Pulmonary artery endothelial cell (primary cell): ENCODE data around the gene ITGA4. TPM values are rescaled to one million over a fixed set of nuclear protein-coding genes. Genes with fewer than 3 reads are reported as not detected.

ENCODE experiments used
- DNase-seq: peaks from one replicate; pipeline ENCODE4 v3.0.0-alpha.2; 2011; ENCODE audit warnings: low read depth, low spot score
- total RNA-seq: library from RNA; depleted of rRNA; stranded (reverse); fragments of >200 nt; gene quantifications from 2 replicates; pipeline ENCODE4 v1.2.3, GENCODE V29; 2014

ITGA4 gene
- total RNA-seq, 1 donor from 2014 or later, result 1.6 TPM

DNA sequence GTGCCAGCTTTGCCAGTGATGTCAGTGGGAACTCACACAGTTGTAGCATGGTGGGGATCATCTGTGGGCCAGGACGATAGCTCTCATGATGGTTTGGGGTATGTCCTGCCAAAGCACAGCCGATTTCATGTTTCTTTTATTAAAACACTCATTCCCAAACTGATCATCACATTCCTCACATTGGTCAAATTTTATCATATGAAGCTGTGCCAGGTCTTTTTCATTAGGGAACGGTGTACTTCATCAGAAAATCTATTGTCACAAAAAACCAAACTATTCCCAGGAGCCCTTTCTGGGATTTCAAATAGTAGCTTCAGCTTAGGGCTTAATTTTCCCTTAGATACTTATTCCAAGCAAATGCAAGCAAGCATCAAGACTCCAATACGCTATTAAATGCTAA is 42.0 kb downstream of the ITGA4 start:
- no peak for DNase-seq

DNA sequence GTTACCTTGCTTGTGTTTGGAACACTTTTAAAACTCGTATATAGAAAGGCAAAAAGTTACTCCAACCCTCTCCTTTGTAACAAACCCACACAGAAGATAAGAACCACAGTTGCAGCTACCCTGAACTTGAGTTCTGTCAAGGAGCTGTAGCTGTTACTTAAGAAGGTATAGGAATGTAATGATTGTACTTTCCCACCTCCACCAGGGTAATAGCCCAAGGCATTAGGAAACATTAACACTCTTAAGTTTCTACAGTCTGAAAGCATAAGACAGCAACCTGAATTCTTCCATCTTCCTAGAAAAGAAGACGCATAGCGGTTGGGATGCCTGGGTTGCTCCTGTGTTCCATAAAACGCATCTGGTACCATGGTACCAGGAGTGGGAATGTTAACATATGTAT is 43.0 kb downstream of the ITGA4 start:
- no peak for DNase-seq

DNA sequence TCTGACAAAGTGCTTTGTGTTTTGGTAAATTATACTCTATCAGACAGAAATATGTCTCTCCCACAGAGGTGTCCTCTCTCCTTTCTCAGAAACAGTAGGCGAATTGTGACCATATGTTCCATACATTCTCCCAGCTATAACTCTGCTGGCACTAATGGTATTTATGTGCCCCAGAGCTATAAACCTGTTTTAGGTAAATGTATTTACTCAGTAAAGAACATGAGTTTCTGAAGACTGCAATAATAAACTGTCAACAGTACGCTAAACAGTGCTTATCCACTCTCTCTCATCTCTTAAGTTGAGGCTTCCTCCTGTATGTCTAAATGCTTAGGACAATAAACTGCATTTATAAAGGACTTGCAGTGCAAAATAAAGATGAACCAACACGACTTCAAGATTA is 58.5 kb downstream of the ITGA4 start:
- DNase-seq, result no peak

DNA sequence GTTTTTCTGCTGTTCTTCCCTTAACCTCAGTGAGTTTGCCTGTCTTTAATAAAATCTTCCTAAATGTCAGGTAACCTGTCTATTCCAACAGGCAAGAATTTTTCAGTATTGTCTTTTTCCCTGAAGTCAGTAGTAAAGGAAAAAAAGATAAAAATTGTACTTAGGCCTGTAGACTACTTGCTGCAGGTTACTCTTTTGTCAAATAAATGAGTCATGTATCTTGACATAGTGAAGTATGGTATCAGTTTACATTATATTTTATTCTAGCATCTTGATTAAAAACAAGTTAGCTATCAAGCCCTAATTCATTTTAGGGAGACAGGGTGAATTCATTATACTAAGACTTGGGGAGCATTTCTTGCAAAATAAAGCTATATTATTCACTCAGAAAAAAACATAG is 59.8 kb downstream of the ITGA4 start:
- DNase-seq, result no peak

GRCh38 chr2:181517685-181518301 is 60.6 kb downstream of the ITGA4 start:
- DNase-seq, result no peak

GRCh38 chr2:181520253-181520652 is 63.1 kb downstream of the ITGA4 start:
- no peak for DNase-seq

DNA sequence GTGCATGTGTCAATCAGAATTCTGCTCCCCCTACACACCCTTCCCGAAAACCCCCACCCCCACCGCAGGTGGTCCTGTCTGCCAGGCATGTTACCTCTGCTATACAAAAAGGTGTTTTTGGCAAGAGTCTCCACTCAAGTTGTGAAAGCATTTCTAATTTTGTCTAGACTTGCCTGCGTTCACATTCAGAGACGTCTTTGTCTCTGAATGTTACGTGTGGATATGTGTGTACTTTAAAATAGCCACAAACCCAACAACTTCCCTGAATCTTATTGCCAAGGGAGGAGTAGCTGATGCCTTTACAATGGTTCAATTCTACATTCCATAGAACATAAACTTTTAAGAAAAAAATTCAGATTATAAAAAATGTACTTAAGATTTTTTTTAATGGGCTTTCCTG is 66.6 kb downstream of the ITGA4 start:
- no peak for DNase-seq

- no peak for DNase-seq
Measured at GRCh38 chr2:181526014-181526413, 68.8 kb downstream of the ITGA4 start.

DNA sequence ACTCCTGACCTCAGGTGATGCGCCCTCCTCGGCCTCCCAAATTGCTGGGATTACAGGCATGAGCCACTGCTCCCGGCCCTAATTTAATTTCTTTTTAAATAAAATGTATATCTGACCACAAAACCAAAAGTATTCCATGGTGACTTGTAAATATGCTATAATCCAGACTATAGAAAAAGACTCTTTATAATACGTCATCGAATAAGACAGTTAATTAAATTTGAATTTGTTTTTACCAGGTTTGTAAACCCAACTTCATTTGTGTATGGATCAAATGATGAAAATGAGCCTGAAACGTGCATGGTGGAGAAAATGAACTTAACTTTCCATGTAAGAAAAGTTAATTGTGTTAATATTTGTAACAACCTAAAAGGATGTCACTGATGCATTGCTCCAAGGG is 69.9 kb downstream of the ITGA4 start:
- no peak for DNase-seq

DNA sequence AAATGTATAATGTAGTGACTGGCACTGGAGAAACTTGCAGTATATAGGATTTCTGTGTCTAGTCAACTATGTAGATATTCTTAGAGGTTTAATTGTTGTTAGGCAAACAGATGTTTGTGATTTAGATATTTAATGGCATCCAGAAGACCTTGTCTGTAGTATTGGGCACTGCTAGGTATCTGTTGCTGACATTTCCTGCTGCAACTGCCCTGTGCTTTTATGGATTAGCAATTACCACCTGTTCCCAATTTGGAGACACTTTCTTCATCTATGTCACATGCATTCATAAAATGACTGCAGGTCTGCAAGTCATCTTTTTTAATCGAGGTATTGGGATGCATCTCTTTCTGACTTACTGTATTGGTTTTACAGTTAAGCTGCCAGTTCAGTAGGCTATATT is 71.3 kb downstream of the ITGA4 start:
- no peak for DNase-seq

- no peak for DNase-seq
Measured at GRCh38 chr2:181536730-181537129, 79.5 kb downstream of the ITGA4 start.

GRCh38 chr2:181540421-181540820 is 83.2 kb downstream of the ITGA4 start:
- no peak for DNase-seq

DNA sequence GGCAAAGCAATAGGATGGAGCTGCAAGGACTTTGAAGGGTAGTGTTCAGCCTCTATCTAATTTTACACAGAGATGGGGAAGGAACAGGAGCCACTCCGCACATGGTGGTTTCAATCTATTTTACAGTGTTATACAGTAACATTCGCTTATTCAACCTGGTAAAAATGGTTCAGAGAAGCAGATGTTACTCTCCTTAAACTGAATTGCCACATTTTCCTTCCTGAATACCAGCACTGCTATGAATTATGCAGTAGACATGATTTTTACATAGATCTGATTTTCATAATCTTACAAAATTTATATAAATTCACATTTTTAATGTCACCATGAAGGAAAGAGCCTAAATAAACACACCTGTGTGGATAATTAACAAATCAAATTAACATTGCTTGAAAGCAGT is 85.0 kb downstream of the ITGA4 start:
- DNase-seq, result no peak

- DNase-seq, result no peak
Measured at GRCh38 chr2:181546086-181546485, 88.9 kb downstream of the ITGA4 start.

- DNase-seq, result no peak
Measured at GRCh38 chr2:181552808-181553207, 95.6 kb downstream of the ITGA4 start.

GRCh38 chr2:181553244-181553643 is 96.1 kb downstream of the ITGA4 start:
- DNase-seq, result no peak

DNA sequence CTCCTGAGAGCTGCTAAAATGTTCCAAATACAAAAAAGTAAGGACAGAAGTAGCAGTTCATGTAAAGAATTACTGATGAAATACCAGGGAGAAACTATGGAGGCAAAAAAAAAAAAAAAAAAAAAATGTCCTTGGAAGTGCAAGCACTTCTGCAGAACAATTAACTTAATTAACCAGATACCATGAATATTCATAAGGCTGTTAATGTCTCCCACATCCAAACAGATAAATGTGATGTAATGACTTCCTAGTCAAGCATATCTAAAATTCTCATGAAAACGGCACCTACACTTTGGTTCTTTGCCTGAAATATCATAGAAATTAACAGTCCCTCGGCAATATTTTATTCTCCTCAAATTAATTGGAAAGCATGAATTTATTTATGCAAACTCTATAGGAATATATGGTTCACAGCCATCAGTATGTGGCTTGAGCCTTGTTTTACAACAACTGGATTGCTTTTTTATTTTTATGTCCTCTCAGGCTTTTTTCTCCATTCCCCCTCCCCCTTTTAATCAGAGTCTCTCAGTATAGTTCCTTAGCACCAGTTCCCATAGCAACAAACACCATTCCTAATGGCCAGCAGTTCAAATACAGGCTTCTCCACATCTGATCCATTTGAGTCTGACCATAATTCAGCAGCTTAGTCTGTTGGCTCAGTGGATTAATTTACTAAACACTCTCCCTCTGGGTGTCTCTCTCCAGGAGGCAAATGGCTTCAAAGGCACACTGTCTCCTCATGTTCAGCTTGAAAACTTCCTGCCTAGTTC is 97.1 kb downstream of the ITGA4 start:
- no peak for DNase-seq

DNA sequence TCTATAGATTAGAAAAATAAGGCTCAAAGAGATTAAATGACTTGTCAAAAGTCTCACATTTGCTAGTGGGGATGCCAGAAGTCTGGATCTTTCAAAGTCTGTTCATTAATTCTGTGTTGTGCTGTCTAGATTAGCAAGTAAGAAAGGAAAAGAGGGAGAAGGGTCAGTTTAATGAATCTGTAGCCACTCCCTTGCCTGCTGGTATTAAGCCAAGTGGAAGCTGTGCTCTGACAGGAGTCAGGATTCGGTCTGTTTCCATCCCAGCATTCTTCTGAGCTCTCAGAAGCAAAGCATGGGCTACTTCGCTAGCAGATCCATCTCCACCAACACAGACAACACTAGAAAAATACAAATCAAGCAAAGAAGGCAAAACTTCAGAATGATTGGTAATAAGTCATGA is 101.2 kb downstream of the ITGA4 start:
- DNase-seq, result no peak

GRCh38 chr2:181563101-181563692 is 106.0 kb downstream of the ITGA4 start:
- no peak for DNase-seq

GRCh38 chr2:181566334-181567032 is 109.3 kb downstream of the ITGA4 start:
- DNase-seq, result no peak

GRCh38 chr2:181570059-181570458 is 112.9 kb downstream of the ITGA4 start:
- no peak for DNase-seq
